ENCODE results near the gene UBE2E3.

Gene UBE2E3

DNA sequence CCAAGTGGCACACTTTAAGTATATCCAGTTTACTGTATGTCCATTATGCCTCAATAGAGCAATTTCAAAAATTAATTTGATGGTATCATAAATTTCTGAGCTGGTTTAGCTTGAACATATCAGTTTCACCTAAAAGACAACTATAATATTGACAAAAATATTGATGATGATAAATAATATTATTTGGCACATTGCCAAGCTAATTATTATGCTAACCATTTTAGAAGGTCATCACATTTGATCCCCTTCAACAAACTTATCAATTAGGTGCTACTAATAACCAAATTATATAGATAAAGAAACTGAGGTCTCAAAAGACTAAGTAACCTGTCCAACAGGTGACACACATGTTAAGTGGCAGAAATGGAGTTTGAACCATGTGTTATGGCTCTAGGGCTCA, 26.9 kb upstream of the UBE2E3 start:
- no peak overlapping the region for H4K8ac ChIP-seq (ENCODE audit: low read length)
- H3K14ac ChIP-seq (ENCODE audit: low read length in 2 of 2): no peak overlapping the region
- H2AK5ac ChIP-seq (ENCODE audit: low read length, severe bottlenecking): no peak overlapping the region
- H4K91ac ChIP-seq (ENCODE audit: low read length): no peak overlapping the region
- no peak overlapping the region for H3K9ac ChIP-seq (ENCODE audit: low read length)
- H3K79me1 ChIP-seq (replicated peaks; ENCODE audit: low read length, poor library complexity, severe bottlenecking): no peaks in the 10 kb centered on the region
- H2BK120ac ChIP-seq (ENCODE audit: low read depth, low read length): no peak overlapping the region
- no peak overlapping the region for H3K4me3 ChIP-seq (ENCODE audit: insufficient read depth in 1 of 2, low read depth in 1 of 2, low read length in 2 of 2)
- DNase-seq: no peak
- no peaks in the 10 kb centered on the region for H3K27me3 ChIP-seq (ENCODE audit: control insufficient read depth in 1 of 2, insufficient read depth in 1 of 2, low read length in 2 of 2)
- no peak overlapping the region for H3K4me2 ChIP-seq (ENCODE audit: low read length, poor library complexity, severe bottlenecking)
- H3K9me3 ChIP-seq (ENCODE audit: control insufficient read depth, low read length): no peaks in the 10 kb centered on the region
- H2BK15ac ChIP-seq (ENCODE audit: low read depth, poor library complexity, severe bottlenecking): no peak overlapping the region
- H3K23ac ChIP-seq (ENCODE audit: low read length in 2 of 2): no peak overlapping the region
- no peaks in the 10 kb centered on the region for H3K4me1 ChIP-seq (ENCODE audit: control insufficient read depth, insufficient read depth, low read depth, low read length)
- no peak overlapping the region for H3K18ac ChIP-seq (ENCODE audit: low read depth in 1 of 2, low read length in 2 of 2)
- H2BK5ac ChIP-seq (ENCODE audit: low read depth, low read length, poor library complexity, severe bottlenecking): no peak overlapping the region
- no peak overlapping the region for H2AFZ ChIP-seq (ENCODE audit: low read depth, low read length)
- H3K36me3 ChIP-seq (ENCODE audit: control insufficient read depth in 1 of 2, insufficient read depth in 2 of 2, low read depth in 1 of 2, low read length in 2 of 2): no peaks in the 10 kb centered on the region
- no peak overlapping the region for H3K27ac ChIP-seq (ENCODE audit: low read length, poor library complexity, severe bottlenecking)
- no peak overlapping the region for H3K4ac ChIP-seq (ENCODE audit: low read depth in 1 of 2, low read length in 2 of 2)
- H2BK12ac ChIP-seq (ENCODE audit: low read length in 2 of 2): no peak overlapping the region

DNA sequence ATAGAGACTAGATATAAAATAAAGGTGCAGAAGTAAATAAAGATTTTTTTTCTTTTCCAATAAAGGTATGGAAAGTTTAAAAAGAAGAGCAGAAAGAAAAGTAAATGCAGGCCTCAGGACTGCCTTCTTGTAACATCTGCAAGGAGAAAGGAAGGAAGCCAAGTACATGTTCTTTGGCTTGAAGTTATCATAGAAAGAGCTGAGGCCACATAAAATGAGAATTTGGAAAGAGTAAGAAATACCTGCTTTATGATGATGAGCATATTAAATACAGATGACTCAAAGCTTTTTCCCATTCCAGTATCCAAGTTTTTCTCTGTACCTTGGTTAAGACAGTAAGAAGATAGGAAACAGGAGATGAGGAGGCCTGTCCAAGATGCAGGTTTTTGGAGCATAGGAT, 25.3 kb upstream of the UBE2E3 start:
- Histone ChIP-seq H3K36me3 (ENCODE audit: control insufficient read depth in 1 of 2, insufficient read depth in 2 of 2, low read depth in 1 of 2, low read length in 2 of 2) (no peaks in the 10 kb centered on the region), H2AK5ac (ENCODE audit: low read length, severe bottlenecking) (no peak overlapping the region), H3K9me3 (ENCODE audit: control insufficient read depth, low read length) (no peaks in the 10 kb centered on the region), H3K4me3 (ENCODE audit: insufficient read depth in 1 of 2, low read depth in 1 of 2, low read length in 2 of 2) (no peak overlapping the region), H3K4me2 (ENCODE audit: low read length, poor library complexity, severe bottlenecking) (no peak overlapping the region), H2BK5ac (ENCODE audit: low read depth, low read length, poor library complexity, severe bottlenecking) (no peak overlapping the region), H2BK12ac (ENCODE audit: low read length in 2 of 2) (no peak overlapping the region), H3K9ac (ENCODE audit: low read length) (no peak overlapping the region), H2AFZ (ENCODE audit: low read depth, low read length) (no peak overlapping the region), H3K79me1 (replicated peaks; ENCODE audit: low read length, poor library complexity, severe bottlenecking) (no peaks in the 10 kb centered on the region), H2BK15ac (ENCODE audit: low read depth, poor library complexity, severe bottlenecking) (no peak overlapping the region), H2BK120ac (ENCODE audit: low read depth, low read length) (no peak overlapping the region), H4K91ac (ENCODE audit: low read length) (no peak overlapping the region), H3K14ac (ENCODE audit: low read length in 2 of 2) (no peak overlapping the region), H3K23ac (ENCODE audit: low read length in 2 of 2) (no peak overlapping the region), H3K4me1 (ENCODE audit: control insufficient read depth, insufficient read depth, low read depth, low read length) (no peaks in the 10 kb centered on the region), H4K8ac (ENCODE audit: low read length) (no peak overlapping the region), H3K18ac (ENCODE audit: low read depth in 1 of 2, low read length in 2 of 2) (no peak overlapping the region), H3K27me3 (ENCODE audit: control insufficient read depth in 1 of 2, insufficient read depth in 1 of 2, low read length in 2 of 2) (no peaks in the 10 kb centered on the region), H3K4ac (ENCODE audit: low read depth in 1 of 2, low read length in 2 of 2) (no peak overlapping the region), H3K27ac (ENCODE audit: low read length, poor library complexity, severe bottlenecking) (no peak overlapping the region)
- no peak for DNase-seq

DNA sequence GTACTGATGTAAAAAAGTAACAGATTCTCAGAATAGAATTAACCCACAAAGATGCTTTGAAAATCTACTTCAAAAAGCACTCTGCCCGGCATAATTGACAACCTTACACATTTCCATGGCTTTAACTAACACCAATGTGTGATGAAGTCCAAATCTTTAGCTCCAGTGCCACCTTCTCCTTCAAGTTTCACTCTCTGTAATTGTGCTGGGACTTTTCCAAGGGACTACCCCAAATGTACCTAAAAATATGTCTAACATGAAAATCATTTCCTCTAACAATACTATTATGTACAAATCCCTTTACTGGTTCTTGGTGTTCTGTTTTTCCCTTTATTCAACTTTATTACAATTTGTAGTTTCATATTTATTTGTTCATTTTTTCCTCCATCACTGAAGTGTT, 20.6 kb upstream of the UBE2E3 start:
- no peak overlapping the region for H3K9ac ChIP-seq (ENCODE audit: low read length)
- no peak overlapping the region for H2BK5ac ChIP-seq (ENCODE audit: low read depth, low read length, poor library complexity, severe bottlenecking)
- WGBS: 95% methylated on average over 1 of the region's 1 CpG
- no peak overlapping the region for H2AFZ ChIP-seq (ENCODE audit: low read depth, low read length)
- no peaks in the 10 kb centered on the region for H3K9me3 ChIP-seq (ENCODE audit: control insufficient read depth, low read length)
- H3K79me1 ChIP-seq (replicated peaks; ENCODE audit: low read length, poor library complexity, severe bottlenecking): no peaks in the 10 kb centered on the region
- H3K18ac ChIP-seq (ENCODE audit: low read depth in 1 of 2, low read length in 2 of 2): no peak overlapping the region
- no peak overlapping the region for H3K23ac ChIP-seq (ENCODE audit: low read length in 2 of 2)
- H3K4ac ChIP-seq (ENCODE audit: low read depth in 1 of 2, low read length in 2 of 2): no peak overlapping the region
- H4K8ac ChIP-seq (ENCODE audit: low read length): no peak overlapping the region
- no peaks in the 10 kb centered on the region for H3K4me1 ChIP-seq (ENCODE audit: control insufficient read depth, insufficient read depth, low read depth, low read length)
- no peaks in the 10 kb centered on the region for H3K27me3 ChIP-seq (ENCODE audit: control insufficient read depth in 1 of 2, insufficient read depth in 1 of 2, low read length in 2 of 2)
- no peak for DNase-seq
- H3K14ac ChIP-seq (ENCODE audit: low read length in 2 of 2): no peak overlapping the region
- no peak overlapping the region for H2BK120ac ChIP-seq (ENCODE audit: low read depth, low read length)
- no peak overlapping the region for H2BK15ac ChIP-seq (ENCODE audit: low read depth, poor library complexity, severe bottlenecking)
- H3K27ac ChIP-seq (ENCODE audit: low read length, poor library complexity, severe bottlenecking): no peak overlapping the region
- H2AK5ac ChIP-seq (ENCODE audit: low read length, severe bottlenecking): no peak overlapping the region
- H3K36me3 ChIP-seq (ENCODE audit: control insufficient read depth in 1 of 2, insufficient read depth in 2 of 2, low read depth in 1 of 2, low read length in 2 of 2): no peaks in the 10 kb centered on the region
- H2BK12ac ChIP-seq (ENCODE audit: low read length in 2 of 2): no peak overlapping the region
- no peak overlapping the region for H4K91ac ChIP-seq (ENCODE audit: low read length)
- H3K4me3 ChIP-seq (ENCODE audit: insufficient read depth in 1 of 2, low read depth in 1 of 2, low read length in 2 of 2): no peak overlapping the region
- no peak overlapping the region for H3K4me2 ChIP-seq (ENCODE audit: low read length, poor library complexity, severe bottlenecking)

DNA sequence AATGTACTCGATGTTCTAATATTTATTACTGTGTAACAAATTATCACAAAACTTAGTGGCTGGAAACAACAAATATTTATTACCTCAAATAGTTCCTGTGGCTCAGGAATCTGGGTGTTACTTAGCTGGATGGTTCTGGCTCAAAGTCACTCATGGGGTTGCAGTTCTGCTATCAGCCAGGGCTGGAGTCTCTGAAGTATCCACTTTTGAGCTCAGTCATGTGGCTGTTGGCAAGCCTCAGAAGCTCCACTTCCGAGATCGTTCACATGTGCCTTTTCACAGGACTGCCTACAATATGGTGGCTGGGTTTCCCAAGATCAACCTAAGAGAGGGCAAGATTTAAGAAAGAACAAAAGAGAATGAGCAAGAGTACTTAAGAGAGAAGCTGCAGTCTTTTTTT, 19.4 kb upstream of the UBE2E3 start:
- Histone ChIP-seq H3K4me3 (ENCODE audit: insufficient read depth in 1 of 2, low read depth in 1 of 2, low read length in 2 of 2) (no peak overlapping the region), H3K27ac (ENCODE audit: low read length, poor library complexity, severe bottlenecking) (no peak overlapping the region), H4K91ac (ENCODE audit: low read length) (no peak overlapping the region), H3K14ac (ENCODE audit: low read length in 2 of 2) (no peak overlapping the region), H3K27me3 (ENCODE audit: control insufficient read depth in 1 of 2, insufficient read depth in 1 of 2, low read length in 2 of 2) (no peaks in the 10 kb centered on the region), H3K79me1 (replicated peaks; ENCODE audit: low read length, poor library complexity, severe bottlenecking) (no peaks in the 10 kb centered on the region), H2AK5ac (ENCODE audit: low read length, severe bottlenecking) (no peak overlapping the region), H3K4ac (ENCODE audit: low read depth in 1 of 2, low read length in 2 of 2) (no peak overlapping the region), H3K9me3 (ENCODE audit: control insufficient read depth, low read length) (no peaks in the 10 kb centered on the region), H3K9ac (ENCODE audit: low read length) (no peak overlapping the region), H3K18ac (ENCODE audit: low read depth in 1 of 2, low read length in 2 of 2) (no peak overlapping the region), H3K23ac (ENCODE audit: low read length in 2 of 2) (no peak overlapping the region), H4K8ac (ENCODE audit: low read length) (no peak overlapping the region), H2AFZ (ENCODE audit: low read depth, low read length) (no peak overlapping the region), H3K4me1 (ENCODE audit: control insufficient read depth, insufficient read depth, low read depth, low read length) (no peaks in the 10 kb centered on the region), H2BK120ac (ENCODE audit: low read depth, low read length) (no peak overlapping the region), H3K36me3 (ENCODE audit: control insufficient read depth in 1 of 2, insufficient read depth in 2 of 2, low read depth in 1 of 2, low read length in 2 of 2) (no peaks in the 10 kb centered on the region), H2BK12ac (ENCODE audit: low read length in 2 of 2) (no peak overlapping the region), H2BK5ac (ENCODE audit: low read depth, low read length, poor library complexity, severe bottlenecking) (no peak overlapping the region), H2BK15ac (ENCODE audit: low read depth, poor library complexity, severe bottlenecking) (no peak overlapping the region), H3K4me2 (ENCODE audit: low read length, poor library complexity, severe bottlenecking) (no peak overlapping the region)
- no peak for DNase-seq
- 100% methylated on average over 2 of the region's 3 CpGs for WGBS

Measured in mesenchymal stem cell (in vitro differentiated cells and primary cell).